ENCODE results near the gene DBNDD1. TPM values are rescaled to one million over a fixed set of nuclear protein-coding genes. Genes with fewer than 3 reads are reported as not detected.
"Not testable (repeated sequence)": the region's sequence is repeated elsewhere in the genome, so short reads cannot be mapped to it uniquely, and the experiment has no call there.

Gene DBNDD1
- total and polyA plus RNA-seq, 9 donors: 0.97 to 6.2 (median 2.1) TPM

DNA sequence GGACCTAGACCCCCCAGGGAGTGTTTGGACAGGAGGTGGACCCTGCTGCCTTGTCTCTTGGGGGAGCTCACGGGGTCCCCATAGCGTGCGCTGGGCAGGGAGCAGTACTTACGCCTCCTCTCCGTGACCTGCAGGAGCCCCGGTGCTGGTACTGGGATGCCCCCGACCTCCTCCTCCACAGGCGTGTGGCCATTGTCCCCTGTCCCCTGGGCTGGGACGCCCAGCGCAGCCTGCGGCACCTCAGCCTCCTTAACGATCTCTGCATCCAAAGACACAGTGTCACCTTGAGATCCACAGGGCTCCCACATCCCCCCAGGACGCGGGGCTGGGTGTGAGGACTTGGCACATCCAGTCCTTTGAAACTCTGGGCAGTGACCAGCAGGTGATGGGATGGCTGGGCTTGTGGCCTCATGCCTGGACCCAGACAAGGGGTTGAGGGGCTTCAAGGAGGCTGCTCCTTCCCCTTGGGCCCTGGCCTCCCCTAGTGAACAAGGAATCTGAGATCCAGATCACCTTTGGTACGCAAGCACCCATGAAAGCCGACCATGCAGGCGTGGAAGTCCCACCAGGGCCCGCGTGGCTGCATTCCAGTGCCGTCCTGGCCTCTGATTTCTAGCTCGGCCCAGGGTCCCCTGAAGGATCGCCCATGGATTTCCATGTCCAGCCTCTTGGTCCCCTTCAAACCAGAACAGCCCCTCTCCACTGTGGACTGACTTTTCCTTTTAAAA, 9.9 kb downstream of the DBNDD1 start:
- no peak for TF ChIP-seq EP300 (IDR thresholded peaks at IDR 0.05)
- TF ChIP-seq, protein P1, sequence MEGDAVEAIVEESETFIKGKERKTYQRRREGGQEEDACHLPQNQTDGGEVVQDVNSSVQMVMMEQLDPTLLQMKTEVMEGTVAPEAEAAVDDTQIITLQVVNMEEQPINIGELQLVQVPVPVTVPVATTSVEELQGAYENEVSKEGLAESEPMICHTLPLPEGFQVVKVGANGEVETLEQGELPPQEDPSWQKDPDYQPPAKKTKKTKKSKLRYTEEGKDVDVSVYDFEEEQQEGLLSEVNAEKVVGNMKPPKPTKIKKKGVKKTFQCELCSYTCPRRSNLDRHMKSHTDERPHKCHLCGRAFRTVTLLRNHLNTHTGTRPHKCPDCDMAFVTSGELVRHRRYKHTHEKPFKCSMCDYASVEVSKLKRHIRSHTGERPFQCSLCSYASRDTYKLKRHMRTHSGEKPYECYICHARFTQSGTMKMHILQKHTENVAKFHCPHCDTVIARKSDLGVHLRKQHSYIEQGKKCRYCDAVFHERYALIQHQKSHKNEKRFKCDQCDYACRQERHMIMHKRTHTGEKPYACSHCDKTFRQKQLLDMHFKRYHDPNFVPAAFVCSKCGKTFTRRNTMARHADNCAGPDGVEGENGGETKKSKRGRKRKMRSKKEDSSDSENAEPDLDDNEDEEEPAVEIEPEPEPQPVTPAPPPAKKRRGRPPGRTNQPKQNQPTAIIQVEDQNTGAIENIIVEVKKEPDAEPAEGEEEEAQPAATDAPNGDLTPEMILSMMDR (IDR thresholded peaks at IDR 0.05): no peak
- Histone ChIP-seq H3K9me3 (no peaks in the 10 kb centered on the region), H3K4me3 (no peak overlapping the region), H3K27ac (no peak overlapping the region), H3K27me3 (no peaks in the 10 kb centered on the region), H3K36me3 (no peaks in the 10 kb centered on the region), H3K4me1 (ENCODE audit: insufficient read depth) (no peaks in the 10 kb centered on the region)
- 81 to 86% (median 84%) methylated on average over 22 of the region's 22 CpGs for WGBS, 3 donors
- no peak for DNase-seq
- intact Hi-C loops (cut with DNase I): no loop called here

DNA sequence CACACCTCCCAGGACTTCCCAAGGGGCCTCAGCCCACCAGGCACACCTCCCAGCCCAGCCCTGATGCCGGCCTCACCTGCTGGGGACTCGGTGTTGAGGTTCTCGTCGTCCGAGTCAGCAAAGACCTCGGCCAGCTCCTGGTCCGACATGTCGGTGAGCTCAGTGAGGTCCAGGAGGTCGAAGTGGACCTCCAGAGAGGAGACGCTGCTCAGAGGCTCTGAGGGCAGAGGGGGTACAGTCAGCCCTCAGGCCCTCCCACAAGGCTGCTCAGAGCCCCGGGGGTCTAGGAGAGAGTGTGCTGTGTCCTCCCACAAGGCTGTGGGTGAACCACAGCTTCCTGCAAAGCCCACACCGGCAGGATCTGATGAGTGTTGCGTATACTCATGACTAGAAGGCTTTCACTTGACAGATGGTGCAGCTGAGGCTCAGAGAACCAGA, 10.5 kb downstream of the DBNDD1 start:
- H3K9me3 ChIP-seq: no peaks in the 10 kb centered on the region
- DNase-seq: no peak
- no peaks in the 10 kb centered on the region for H3K27me3 ChIP-seq
- TF ChIP-seq, protein P1 (IDR thresholded peaks at IDR 0.05): no peak
- no peak for TF ChIP-seq EP300 (IDR thresholded peaks at IDR 0.05)
- TF ChIP-seq POLR2A (IDR thresholded peaks at IDR 0.05): no peak
- WGBS, 3 donors: 64 to 74% (median 67%) methylated on average over 13 of the region's 13 CpGs
- no peaks in the 10 kb centered on the region for H3K36me3 ChIP-seq
- H3K4me1 ChIP-seq (ENCODE audit: insufficient read depth): no peaks in the 10 kb centered on the region
- no peak overlapping the region for H3K4me3 ChIP-seq
- intact Hi-C loops (cut with DNase I): no loop called here
- H3K27ac ChIP-seq: no peak overlapping the region

DNA sequence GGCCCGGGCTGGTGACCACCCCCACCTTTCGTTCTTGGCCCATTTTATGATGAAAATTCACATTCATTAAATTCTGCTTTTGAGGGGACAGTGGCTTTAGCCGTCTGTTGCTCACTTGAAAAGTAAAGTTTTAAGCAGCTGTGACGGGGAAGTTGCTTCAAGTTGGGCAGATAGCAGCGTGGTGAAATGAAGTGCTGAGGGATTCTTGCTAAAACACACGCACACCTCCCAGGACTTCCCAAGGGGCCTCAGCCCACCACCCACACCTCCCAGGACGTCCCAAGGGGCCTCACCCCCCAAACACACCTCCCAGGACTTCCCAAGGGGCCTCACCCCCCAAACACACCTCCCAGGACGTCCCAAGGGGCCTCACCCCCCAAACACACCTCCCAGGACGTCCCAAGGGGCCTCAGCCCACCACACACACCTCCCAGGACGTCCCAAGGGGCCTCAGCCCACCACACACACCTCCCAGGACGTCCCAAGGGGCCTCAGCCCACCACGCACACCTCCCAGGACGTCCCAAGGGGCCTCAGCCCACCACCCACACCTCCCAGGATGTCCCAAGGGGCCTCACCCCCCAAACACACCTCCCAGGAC, 11.5 kb downstream of the DBNDD1 start:
- DNase-seq; H3K4me3 ChIP-seq; H3K4me1 ChIP-seq (ENCODE audit: insufficient read depth); H3K27ac ChIP-seq; H3K9me3 ChIP-seq; intact Hi-C loops (cut with DNase I); H3K36me3 ChIP-seq; H3K27me3 ChIP-seq: not testable (repeated sequence)
- 71 to 79% (median 72%) methylated on average over 11 to 13 of the region's 13 CpGs for WGBS, 3 donors

DNA sequence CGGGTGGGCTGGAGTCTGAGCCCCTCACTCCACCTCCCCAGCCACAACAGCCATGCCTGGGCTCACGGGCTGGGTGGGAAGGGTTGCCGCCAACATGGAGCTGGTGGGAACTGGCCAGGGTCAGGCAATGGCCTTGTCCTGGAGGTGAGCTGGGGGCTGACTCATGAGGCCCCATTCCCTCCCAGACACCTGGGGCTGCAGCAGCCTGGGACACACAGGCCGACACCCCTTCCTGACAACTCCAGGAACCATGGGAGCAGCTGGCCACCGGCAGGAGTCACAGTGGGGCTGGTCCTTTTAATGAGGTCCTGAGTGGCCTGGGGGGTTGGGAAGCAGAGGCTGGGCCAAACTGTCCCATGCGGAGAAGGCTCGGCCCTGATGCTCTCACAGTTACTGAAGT, 12.2 kb downstream of the DBNDD1 start:
- H3K36me3 ChIP-seq: no peaks in the 10 kb centered on the region
- 81 to 87% (median 84%) methylated on average over 7 of the region's 7 CpGs for WGBS, 3 donors
- intact Hi-C loops (cut with DNase I): no loop called here
- H3K27ac ChIP-seq: no peak overlapping the region
- H3K9me3 ChIP-seq: no peaks in the 10 kb centered on the region
- no peaks in the 10 kb centered on the region for H3K4me1 ChIP-seq (ENCODE audit: insufficient read depth)
- no peak overlapping the region for H3K4me3 ChIP-seq
- H3K27me3 ChIP-seq: no peaks in the 10 kb centered on the region
- TF ChIP-seq POLR2A (IDR thresholded peaks at IDR 0.05): no peak
- TF ChIP-seq, protein P1 (IDR thresholded peaks at IDR 0.05): no peak
- no peak for TF ChIP-seq EP300 (IDR thresholded peaks at IDR 0.05)
- no peak for DNase-seq

Measured in ovary (tissue), 9 donors.